ENCODE results near the gene TRAPPC12.

The TRAPPC12 gene

DNA sequence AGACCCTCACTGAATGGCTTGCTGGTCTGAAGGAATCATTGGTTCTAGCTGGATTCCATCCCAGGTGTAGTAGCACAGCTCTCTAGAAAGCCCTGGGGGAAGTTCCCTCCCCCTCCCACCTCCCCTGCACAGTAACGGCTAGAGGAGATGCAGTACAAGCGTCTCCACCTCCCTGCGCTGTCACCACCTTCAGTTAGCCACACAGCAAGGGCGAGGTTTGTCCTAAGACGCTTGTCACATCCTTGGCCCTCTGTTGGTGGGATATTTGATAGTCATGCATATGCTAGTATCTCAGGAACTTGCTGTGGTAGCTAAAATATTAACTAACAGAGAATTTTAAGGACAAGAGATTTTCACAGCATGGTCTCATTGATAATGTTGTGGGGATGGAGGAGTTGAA is 19.4 kb downstream of the TRAPPC12 start:
- DNase-seq (ENCODE audit: low read depth), result no peak
- no peak overlapping the region for H3K4me3 ChIP-seq (ENCODE audit: low read length)
- TF ChIP-seq CTCF (conservative IDR thresholded peaks at IDR 0.05; ENCODE audit: low read length), result no peak

DNA sequence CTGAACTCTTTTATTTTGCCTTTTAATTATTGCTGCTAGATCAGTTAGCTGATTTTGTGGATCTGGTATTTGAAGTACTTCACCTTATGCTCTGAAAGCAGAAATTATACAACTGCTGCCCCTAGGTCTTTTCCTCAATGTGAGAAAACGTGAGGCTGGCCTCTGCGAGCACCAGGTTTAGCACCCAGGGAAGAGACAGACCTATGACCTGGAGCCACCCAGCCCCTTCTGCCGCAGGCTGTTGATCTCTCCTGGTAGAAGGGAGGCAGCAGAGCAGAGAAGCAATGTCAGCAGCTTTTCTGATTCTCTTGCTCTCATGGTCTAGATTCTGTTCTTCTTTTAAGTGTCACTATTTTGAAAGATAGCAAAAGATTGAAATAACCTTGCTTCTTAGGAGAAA is 19.9 kb downstream of the TRAPPC12 start:
- no peak overlapping the region for H3K4me3 ChIP-seq (ENCODE audit: low read length)
- no peak for TF ChIP-seq CTCF (conservative IDR thresholded peaks at IDR 0.05; ENCODE audit: low read length)
- DNase-seq (ENCODE audit: low read depth), result no peak

GRCh38 chr2:3399829-3400228 is 20.3 kb downstream of the TRAPPC12 start:
- no peak overlapping the region for H3K4me3 ChIP-seq (ENCODE audit: low read length)
- DNase-seq (ENCODE audit: low read depth), result peak; percentile 12
- no peak for TF ChIP-seq CTCF (conservative IDR thresholded peaks at IDR 0.05; ENCODE audit: low read length)

DNA sequence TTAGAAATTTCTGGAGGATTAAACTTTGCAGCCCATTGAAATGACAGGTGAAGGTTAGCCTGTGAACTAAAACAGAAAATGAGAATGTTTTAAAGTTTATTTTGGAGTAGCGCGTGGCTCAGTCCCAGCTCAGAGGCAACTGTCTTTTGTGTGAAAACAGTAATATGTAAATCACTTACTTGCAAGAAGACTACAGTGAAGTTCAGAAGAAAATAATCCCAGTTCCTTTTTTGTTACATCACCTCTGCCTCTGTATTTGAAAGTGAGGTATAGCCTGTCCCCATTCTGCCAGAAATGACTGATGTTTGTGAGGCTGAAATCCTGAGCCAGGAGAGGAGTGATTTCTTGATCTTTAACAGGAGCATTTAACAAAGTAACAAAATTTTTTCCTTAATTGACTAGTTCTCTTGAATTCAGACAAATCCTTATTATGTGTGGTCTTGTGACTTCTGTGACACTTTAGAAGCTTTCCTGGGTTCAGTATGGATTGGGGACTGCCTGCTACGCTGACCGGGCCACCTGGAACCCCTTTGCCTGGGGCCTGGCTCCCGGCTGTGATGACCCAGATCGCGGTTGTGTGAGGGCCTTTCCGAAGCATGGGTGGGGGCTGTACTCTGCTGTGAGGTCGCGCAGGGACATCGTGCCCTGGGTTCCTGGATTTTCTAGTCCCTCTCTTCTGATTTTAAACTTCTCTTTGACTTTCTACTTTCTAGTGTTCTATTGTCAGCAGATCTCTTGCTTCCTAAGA is 24.3 kb downstream of the TRAPPC12 start:
- TF ChIP-seq CTCF (conservative IDR thresholded peaks at IDR 0.05; ENCODE audit: low read length), result no peak
- no peak for DNase-seq (ENCODE audit: low read depth)
- H3K4me3 ChIP-seq (ENCODE audit: low read length), result no peak overlapping the region

DNA sequence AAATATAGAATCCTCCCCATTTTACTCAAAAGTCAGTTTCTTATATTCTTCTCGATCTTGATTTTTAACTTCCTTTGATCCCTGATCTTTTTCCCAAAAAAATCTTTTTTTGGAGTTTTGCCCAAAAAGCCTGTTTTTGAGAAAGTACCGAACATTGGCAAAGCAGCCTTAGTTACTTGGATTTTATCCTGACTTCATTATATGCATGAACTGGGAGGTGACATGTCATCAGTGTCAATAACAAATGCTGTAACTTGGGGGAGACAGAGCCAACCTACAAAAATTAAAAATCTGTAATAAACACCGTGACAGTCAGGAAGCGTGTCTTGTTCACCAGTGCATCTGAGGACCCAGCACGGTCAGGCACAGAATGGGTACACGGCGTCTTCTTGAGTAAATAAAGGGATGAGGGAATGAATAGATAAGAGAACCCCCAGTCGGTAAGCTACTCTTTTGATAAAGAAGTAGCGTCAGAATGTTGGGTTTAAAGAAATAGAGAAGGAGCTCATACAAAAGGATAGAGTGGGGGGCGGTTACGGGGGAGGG is 24.9 kb downstream of the TRAPPC12 start:
- no peak for DNase-seq (ENCODE audit: low read depth)
- TF ChIP-seq CTCF (conservative IDR thresholded peaks at IDR 0.05; ENCODE audit: low read length), result no peak

DNA sequence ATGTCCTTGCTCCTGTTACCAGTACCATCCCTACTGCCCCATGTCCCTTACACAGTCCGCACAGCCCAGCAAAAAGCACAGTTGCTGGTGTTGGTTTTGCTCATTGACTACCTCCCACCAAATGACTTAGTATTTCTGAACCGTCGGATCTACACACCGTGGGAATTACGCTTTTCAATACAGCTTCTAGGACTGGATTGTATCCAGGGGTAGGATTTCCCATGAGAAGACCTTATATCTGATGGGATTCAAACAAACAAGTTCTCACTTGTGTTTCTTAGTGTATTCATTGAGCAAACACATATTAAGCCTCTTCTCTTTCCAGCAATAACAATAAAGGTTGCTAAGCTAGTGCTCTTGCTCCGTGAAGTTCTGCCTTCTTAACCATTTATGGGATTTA is 25.8 kb downstream of the TRAPPC12 start:
- H3K4me3 ChIP-seq (ENCODE audit: low read length), result no peak overlapping the region
- no peak for DNase-seq (ENCODE audit: low read depth)
- TF ChIP-seq CTCF (conservative IDR thresholded peaks at IDR 0.05; ENCODE audit: low read length), result no peak

More for the DNA sequence above, 24.9 kb downstream of the TRAPPC12 start:
- H3K4me3 ChIP-seq (ENCODE audit: low read length), result no peak overlapping the region

DNA sequence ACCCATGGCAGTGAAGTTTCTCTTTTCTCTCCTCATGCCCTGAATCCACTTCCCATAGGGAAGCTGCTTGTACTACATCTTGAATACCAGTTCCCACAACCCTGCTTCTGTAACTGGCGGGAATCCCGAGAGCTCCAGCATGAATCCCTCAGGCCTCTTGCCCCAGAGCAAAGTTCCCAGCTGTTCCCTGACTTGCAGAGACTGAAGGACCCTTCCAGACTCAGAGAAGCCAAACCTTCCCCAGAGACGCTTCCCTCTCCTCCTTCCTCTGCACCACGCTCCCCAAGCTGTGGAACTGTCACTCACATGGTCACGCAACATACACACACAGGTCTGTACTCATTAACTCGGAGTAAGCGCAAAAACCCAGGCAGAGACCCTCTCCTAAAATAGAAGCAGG is 26.4 kb downstream of the TRAPPC12 start:
- H3K4me3 ChIP-seq (ENCODE audit: low read length), result no peak overlapping the region
- TF ChIP-seq CTCF (conservative IDR thresholded peaks at IDR 0.05; ENCODE audit: low read length), result no peak
- no peak for DNase-seq (ENCODE audit: low read depth)

All from AG10803 (cell line).